ENCODE results near the gene DOCK4.

Gene DOCK4

GRCh38 chr7:112189691-112190090, 16.5 kb downstream of the DOCK4 start:
- DNase-seq: no peak
- Mint-ChIP-seq H3K36me3 (ENCODE audit: low read depth) (no peaks in the 10 kb centered on the region), H3K4me1 (ENCODE audit: low read depth) (peaks cover 10% of the 10 kb centered on the region), H3K27me3 (peaks cover 27% of the 10 kb centered on the region), H3K27ac (no peak overlapping the region), H3K9me3 (peaks cover 2% of the 10 kb centered on the region), H3K4me3 (no peak overlapping the region)

- Mint-ChIP-seq H3K27ac (no peak overlapping the region), H3K27me3 (peaks cover 16% of the 10 kb centered on the region), H3K36me3 (ENCODE audit: low read depth) (no peaks in the 10 kb centered on the region), H3K4me1 (ENCODE audit: low read depth) (peaks cover 10% of the 10 kb centered on the region), H3K9me3 (no peaks in the 10 kb centered on the region), H3K4me3 (no peak overlapping the region)
- no peak for DNase-seq
These were observed 17.9 kb downstream of the DOCK4 start for GRCh38 chr7:112188257-112188656.

GRCh38 chr7:112186300-112186699, 19.9 kb downstream of the DOCK4 start:
- H3K27me3 Mint-ChIP-seq: peaks cover 14% of the 10 kb centered on the region
- no peak overlapping the region for H3K4me3 Mint-ChIP-seq
- no peak for DNase-seq
- H3K4me1 Mint-ChIP-seq (ENCODE audit: low read depth): no peaks in the 10 kb centered on the region
- H3K9me3 Mint-ChIP-seq: no peaks in the 10 kb centered on the region
- H3K36me3 Mint-ChIP-seq (ENCODE audit: low read depth): no peaks in the 10 kb centered on the region
- H3K27ac Mint-ChIP-seq: no peak overlapping the region

- Mint-ChIP-seq H3K4me1 (ENCODE audit: low read depth) (no peaks in the 10 kb centered on the region), H3K27me3 (peaks cover 11% of the 10 kb centered on the region), H3K36me3 (ENCODE audit: low read depth) (no peaks in the 10 kb centered on the region), H3K9me3 (no peaks in the 10 kb centered on the region), H3K4me3 (no peak overlapping the region), H3K27ac (no peak overlapping the region)
- DNase-seq: no peak
These were observed 21.0 kb downstream of the DOCK4 start for GRCh38 chr7:112185005-112185834.

- no peaks in the 10 kb centered on the region for H3K4me1 Mint-ChIP-seq (ENCODE audit: low read depth)
- H3K4me3 Mint-ChIP-seq: no peak overlapping the region
- H3K36me3 Mint-ChIP-seq (ENCODE audit: low read depth): no peaks in the 10 kb centered on the region
- no peak overlapping the region for H3K27ac Mint-ChIP-seq
- DNase-seq: no peak
- peaks cover 10% of the 10 kb centered on the region for H3K27me3 Mint-ChIP-seq
- H3K9me3 Mint-ChIP-seq: no peaks in the 10 kb centered on the region
These were observed 21.7 kb downstream of the DOCK4 start for GRCh38 chr7:112184455-112184854.

- H3K9me3 Mint-ChIP-seq: no peaks in the 10 kb centered on the region
- peaks cover 13% of the 10 kb centered on the region for H3K27me3 Mint-ChIP-seq
- H3K4me1 Mint-ChIP-seq (ENCODE audit: low read depth): no peaks in the 10 kb centered on the region
- no peak for DNase-seq
- no peak overlapping the region for H3K4me3 Mint-ChIP-seq
- H3K36me3 Mint-ChIP-seq (ENCODE audit: low read depth): no peaks in the 10 kb centered on the region
- no peak overlapping the region for H3K27ac Mint-ChIP-seq
These were observed 22.9 kb downstream of the DOCK4 start for GRCh38 chr7:112183266-112183665.

- DNase-seq: no peak
- Mint-ChIP-seq H3K27ac (no peak overlapping the region), H3K36me3 (ENCODE audit: low read depth) (no peaks in the 10 kb centered on the region), H3K4me1 (ENCODE audit: low read depth) (no peaks in the 10 kb centered on the region), H3K27me3 (peaks cover 19% of the 10 kb centered on the region), H3K4me3 (no peak overlapping the region), H3K9me3 (no peaks in the 10 kb centered on the region)
These were observed 23.4 kb downstream of the DOCK4 start for GRCh38 chr7:112182749-112183148.

GRCh38 chr7:112180223-112180622, 26.0 kb downstream of the DOCK4 start:
- Mint-ChIP-seq H3K27ac (no peak overlapping the region), H3K36me3 (ENCODE audit: low read depth) (no peaks in the 10 kb centered on the region), H3K9me3 (no peaks in the 10 kb centered on the region), H3K4me1 (ENCODE audit: low read depth) (no peaks in the 10 kb centered on the region), H3K27me3 (peaks cover 34% of the 10 kb centered on the region), H3K4me3 (no peak overlapping the region)
- no peak for DNase-seq

- DNase-seq: no peak
- Mint-ChIP-seq H3K9me3 (no peaks in the 10 kb centered on the region), H3K36me3 (ENCODE audit: low read depth) (no peaks in the 10 kb centered on the region), H3K4me1 (ENCODE audit: low read depth) (no peaks in the 10 kb centered on the region), H3K4me3 (no peak overlapping the region), H3K27ac (no peak overlapping the region), H3K27me3 (peaks cover 52% of the 10 kb centered on the region)
These were observed 29.3 kb downstream of the DOCK4 start for GRCh38 chr7:112176693-112177415.

GRCh38 chr7:112176241-112176640, 30.0 kb downstream of the DOCK4 start:
- Mint-ChIP-seq H3K4me1 (ENCODE audit: low read depth) (no peaks in the 10 kb centered on the region), H3K27me3 (peaks cover 56% of the 10 kb centered on the region), H3K36me3 (ENCODE audit: low read depth) (no peaks in the 10 kb centered on the region), H3K9me3 (no peaks in the 10 kb centered on the region), H3K27ac (no peak overlapping the region), H3K4me3 (no peak overlapping the region)
- no peak for DNase-seq

- no peaks in the 10 kb centered on the region for H3K9me3 Mint-ChIP-seq
- H3K4me1 Mint-ChIP-seq (ENCODE audit: low read depth): no peaks in the 10 kb centered on the region
- DNase-seq: no peak
- no peak overlapping the region for H3K27ac Mint-ChIP-seq
- no peak overlapping the region for H3K4me3 Mint-ChIP-seq
- H3K27me3 Mint-ChIP-seq: peaks cover 54% of the 10 kb centered on the region
- no peaks in the 10 kb centered on the region for H3K36me3 Mint-ChIP-seq (ENCODE audit: low read depth)
These were observed 32.0 kb downstream of the DOCK4 start for GRCh38 chr7:112174192-112174591.

- H3K27me3 Mint-ChIP-seq: peaks cover 56% of the 10 kb centered on the region
- no peaks in the 10 kb centered on the region for H3K36me3 Mint-ChIP-seq (ENCODE audit: low read depth)
- no peak for DNase-seq
- H3K4me3 Mint-ChIP-seq: no peak overlapping the region
- no peaks in the 10 kb centered on the region for H3K4me1 Mint-ChIP-seq (ENCODE audit: low read depth)
- no peak overlapping the region for H3K27ac Mint-ChIP-seq
- no peaks in the 10 kb centered on the region for H3K9me3 Mint-ChIP-seq
These were observed 32.7 kb downstream of the DOCK4 start for GRCh38 chr7:112173568-112173905.

GRCh38 chr7:112172870-112173567, 33.2 kb downstream of the DOCK4 start:
- no peaks in the 10 kb centered on the region for H3K36me3 Mint-ChIP-seq (ENCODE audit: low read depth)
- H3K9me3 Mint-ChIP-seq: no peaks in the 10 kb centered on the region

GRCh38 chr7:112171673-112172072, 34.5 kb downstream of the DOCK4 start:
- no peaks in the 10 kb centered on the region for H3K9me3 Mint-ChIP-seq
- H3K36me3 Mint-ChIP-seq (ENCODE audit: low read depth): no peaks in the 10 kb centered on the region
- no peak overlapping the region for H3K27ac Mint-ChIP-seq
- peaks cover 44% of the 10 kb centered on the region for H3K27me3 Mint-ChIP-seq
- no peak overlapping the region for H3K4me3 Mint-ChIP-seq
- no peaks in the 10 kb centered on the region for H3K4me1 Mint-ChIP-seq (ENCODE audit: low read depth)
- no peak for DNase-seq

More at GRCh38 chr7:112172870-112173567, 33.2 kb downstream of the DOCK4 start:
- peaks cover 56% of the 10 kb centered on the region for H3K27me3 Mint-ChIP-seq
- no peaks in the 10 kb centered on the region for H3K4me1 Mint-ChIP-seq (ENCODE audit: low read depth)
- no peak overlapping the region for H3K27ac Mint-ChIP-seq
- DNase-seq: no peak
- no peak overlapping the region for H3K4me3 Mint-ChIP-seq

- no peak for DNase-seq
- H3K4me1 Mint-ChIP-seq (ENCODE audit: low read depth): no peaks in the 10 kb centered on the region
- no peak overlapping the region for H3K4me3 Mint-ChIP-seq
- H3K36me3 Mint-ChIP-seq (ENCODE audit: low read depth): no peaks in the 10 kb centered on the region
- H3K27me3 Mint-ChIP-seq: peaks cover 33% of the 10 kb centered on the region
- H3K27ac Mint-ChIP-seq: no peak overlapping the region
- no peaks in the 10 kb centered on the region for H3K9me3 Mint-ChIP-seq
These were observed 37.3 kb downstream of the DOCK4 start for GRCh38 chr7:112168915-112169314.
